HG02885 (cell line): Measurements from ENCODE around the gene DBN1.

Source experiments
- ATAC-seq: cut with Tn5 transposase; IDR thresholded peaks from one replicate; pipeline ENCODE4 v1.9.1; 2021; ENCODE audit warnings: mild to moderate bottlenecking; ENCODE audit not compliant: unreplicated experiment, poor library complexity

The DBN1 gene

DNA sequence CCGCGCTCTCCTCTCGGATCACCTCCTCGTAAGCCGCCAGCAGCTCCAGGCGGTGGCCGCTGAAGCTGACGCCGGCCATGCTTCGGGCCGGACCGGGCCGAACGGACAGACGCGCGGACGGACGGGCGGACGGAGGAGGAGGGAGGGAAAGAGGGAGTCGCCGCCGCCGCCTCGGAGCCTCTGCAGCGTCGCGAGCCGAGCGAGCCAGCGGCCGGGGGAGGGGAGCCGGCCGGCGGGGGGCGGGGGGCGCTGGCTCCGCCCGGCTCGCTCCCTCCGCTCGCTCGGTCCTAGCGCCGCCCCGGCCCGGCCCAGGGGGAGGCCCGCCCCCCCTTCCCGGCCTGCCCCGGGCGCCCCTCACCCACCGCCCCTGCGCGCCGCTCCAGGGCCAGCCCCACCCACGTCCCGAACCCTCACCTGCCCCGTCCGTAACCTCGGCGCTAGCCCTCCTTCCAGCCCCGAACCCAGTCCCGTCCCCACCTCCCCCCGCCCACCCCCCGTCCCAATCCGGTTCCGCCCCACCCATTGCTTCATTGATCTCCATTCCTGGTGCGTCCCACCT, at the start of gene DBN1:
TSS of gene DBN1 (minus strand) at position 192 of the 559 bp plus-strand sequence. CDS start at position 79, 113 bp downstream.
- no peak for ATAC-seq

DNA sequence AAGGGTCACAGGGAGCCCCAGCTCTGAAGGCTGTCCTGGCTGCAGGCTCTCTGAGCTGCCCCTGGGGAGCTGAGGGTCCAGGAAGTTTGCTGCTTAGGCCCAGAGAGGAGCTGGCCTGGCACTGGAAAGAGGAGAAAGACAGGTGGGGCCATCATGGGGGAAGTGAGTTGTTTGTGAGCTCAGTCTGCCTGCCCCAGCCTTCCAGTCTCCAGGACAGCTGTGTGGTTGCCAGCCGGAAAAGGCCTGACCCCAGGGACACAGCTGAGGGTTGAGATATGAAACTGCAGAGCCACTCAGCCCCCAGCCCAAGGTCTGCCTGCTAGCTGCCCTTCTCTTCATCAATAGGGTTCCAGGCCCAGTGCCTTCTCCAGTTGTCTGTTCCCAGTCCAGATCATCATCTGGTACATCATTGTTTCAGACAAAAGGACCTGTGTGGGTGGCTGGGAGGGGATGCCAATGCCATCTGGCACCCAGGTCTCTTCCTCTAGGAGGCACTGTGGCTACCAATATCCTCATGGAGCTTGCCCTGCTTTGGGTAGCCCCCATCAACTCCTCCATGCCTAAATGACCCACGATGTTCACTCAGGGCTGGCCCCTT, 47.6 kb upstream of the DBN1 start:
- ATAC-seq: no peak

DNA sequence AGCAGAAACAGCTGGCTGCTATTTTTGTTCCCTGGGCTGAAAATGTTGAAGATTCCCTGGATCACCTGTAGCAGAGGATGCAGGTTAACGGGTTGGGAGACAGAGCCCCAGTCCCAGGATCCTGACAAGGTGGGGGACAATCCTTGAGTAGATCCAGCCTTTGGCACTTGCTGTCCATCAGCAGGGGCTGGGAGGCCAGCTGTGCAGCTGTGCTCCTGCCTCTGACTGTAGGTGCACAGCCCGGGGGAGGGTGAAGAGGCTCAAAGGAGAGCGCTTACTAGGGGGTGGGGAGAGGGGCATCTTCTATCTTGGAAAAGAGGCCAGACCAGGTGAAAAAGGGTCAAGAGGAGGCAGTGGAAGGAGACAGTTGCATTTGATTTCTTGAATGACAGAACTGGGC, 46.8 kb upstream of the DBN1 start:
- ATAC-seq: no peak

DNA sequence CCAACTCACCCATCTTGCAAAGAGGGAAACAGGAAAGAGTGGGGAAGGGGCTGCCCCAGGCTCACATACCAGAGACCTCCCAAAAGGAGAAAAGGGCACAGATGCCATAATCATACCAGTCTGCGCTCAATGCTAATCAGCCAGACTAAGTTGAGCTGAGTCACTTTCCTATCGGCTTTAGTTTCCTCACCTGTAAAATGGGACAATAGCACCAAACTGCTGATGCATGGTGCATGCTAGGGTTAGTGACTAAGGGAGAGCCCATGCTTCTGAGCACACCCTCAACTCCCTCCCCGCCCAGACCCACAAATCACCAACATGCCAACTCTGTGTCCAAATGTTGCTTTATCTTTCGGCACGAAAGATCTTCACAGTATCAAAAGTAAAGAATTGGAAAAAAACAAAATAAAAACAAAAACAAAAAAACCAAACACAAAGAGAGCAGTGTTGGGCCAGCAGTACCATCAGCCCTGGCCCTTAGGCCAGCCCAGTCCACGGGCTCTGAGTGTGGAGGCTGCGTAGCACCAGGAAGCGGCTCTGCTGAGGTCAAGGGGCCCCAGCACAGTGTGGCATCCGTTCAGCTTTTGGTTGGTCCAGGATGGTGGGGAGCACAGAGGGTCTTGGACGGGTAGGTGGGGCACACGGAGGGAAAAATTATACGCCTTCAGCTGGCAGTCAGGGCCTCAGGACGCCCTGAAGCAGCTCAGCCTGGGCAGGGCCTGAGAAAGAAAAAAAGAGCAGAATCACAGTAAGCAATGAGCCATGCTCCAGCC, 46.2 kb upstream of the DBN1 start:
- ATAC-seq: no peak

DNA sequence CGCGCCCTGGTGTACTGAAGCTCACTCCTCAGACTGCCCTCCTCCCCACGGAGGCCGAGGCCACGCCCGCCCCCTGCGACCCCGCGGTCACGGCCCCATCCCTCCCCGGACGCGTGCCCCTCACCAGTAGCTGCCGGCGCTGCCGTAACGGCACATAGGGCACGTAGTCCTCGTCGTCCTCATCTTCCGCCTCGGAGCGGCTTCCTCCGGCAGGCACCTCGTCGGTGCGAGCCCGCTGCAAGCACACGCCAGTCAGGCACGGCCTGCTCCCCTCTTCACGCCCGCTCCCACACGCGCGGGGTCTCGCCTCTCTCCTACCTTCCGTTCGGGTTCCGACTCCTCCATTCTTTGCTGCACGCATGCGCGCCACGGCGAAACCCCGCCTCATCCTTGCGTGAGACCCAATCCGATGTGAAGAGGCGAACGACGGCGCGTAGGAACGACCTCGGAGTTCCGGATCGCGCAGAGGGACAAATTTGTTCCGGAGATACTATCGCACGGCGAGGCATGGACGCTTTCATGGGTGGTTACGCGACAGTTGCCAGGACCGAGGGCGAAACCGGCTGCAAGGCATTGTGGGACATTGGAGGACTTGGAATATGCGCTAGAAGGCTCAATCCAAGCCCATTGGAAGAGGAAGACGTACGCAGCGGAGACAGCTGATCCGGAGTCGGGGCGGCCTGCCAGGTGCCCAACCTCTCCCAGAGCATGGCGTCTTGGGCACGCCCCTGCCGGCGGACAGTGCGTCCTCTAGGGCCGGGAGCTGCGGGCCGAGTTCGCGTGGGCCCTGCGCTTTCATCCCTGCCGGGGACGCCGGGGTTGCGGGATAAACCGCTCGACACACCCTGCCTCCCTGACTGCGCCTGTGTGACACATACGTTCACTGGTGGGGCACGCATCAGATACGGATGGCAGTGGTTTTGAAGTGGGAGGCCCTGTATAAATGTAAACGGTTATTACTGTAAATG, 43.5 kb upstream of the DBN1 start, which contains the start of gene DDX41:
TSS of gene DDX41 (minus strand) at position 361 of the 968 bp plus-strand sequence. CDS start at position 345, 16 bp downstream.
- peak; percentile 82 for ATAC-seq

DNA sequence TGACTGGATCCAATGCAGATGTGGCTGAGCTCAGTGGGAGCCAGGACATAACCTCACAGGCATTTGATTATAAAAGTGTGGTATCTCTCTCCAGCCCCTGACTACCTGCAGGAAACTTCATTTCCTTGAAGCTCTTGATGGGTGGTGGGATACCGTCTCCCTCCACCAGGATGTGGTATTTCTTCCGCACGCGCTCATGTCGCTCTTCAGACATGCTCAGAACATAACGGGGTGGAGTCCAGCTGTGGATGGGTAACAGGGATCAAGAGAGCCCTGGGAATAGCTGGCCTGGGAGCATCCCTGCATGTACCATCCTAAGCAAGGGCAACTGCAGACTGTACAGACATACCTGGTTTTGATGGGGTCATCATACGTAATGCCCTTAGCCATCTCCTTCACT, 42.1 kb upstream of the DBN1 start:
- ATAC-seq: no peak

DNA sequence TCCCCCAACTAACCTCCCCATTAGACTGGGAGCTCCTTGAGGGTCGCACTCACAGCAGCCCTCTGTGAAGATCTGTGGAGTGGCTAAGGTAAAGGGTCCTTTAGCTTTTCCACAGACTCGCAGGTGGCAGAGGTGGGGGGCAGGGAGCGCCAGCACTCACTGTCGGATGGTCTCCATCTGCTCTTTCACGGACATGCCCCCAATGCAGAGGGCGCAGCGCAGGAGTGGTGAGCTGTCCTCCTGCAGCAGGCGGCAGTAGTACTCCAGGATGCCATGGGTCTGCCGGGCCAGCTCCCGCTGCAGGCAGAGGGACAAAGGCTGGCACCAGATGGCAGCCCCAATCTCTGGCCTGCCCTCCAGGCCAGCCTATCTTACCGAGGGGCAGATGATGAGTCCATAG, 41.1 kb upstream of the DBN1 start:
- no peak for ATAC-seq

DNA sequence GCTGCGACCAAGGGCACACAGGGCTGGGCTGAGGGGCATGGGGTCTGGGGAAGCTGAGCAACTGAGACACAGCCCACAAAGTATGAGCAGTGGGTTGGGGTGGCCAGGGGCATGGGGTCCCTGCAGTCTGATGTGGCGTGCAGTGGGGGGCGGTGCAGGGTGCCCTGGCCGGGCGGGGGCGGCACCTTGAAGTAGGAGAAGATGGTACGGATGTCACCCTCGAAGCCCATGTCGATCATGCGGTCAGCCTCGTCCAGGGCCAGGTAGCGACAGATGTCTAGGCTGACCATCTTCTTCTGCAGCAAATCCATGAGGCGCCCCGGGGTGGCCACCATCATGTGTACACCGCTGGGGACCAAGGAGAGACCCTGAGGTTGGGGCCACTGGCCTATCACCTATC, 40.1 kb upstream of the DBN1 start:
- ATAC-seq: no peak

DNA sequence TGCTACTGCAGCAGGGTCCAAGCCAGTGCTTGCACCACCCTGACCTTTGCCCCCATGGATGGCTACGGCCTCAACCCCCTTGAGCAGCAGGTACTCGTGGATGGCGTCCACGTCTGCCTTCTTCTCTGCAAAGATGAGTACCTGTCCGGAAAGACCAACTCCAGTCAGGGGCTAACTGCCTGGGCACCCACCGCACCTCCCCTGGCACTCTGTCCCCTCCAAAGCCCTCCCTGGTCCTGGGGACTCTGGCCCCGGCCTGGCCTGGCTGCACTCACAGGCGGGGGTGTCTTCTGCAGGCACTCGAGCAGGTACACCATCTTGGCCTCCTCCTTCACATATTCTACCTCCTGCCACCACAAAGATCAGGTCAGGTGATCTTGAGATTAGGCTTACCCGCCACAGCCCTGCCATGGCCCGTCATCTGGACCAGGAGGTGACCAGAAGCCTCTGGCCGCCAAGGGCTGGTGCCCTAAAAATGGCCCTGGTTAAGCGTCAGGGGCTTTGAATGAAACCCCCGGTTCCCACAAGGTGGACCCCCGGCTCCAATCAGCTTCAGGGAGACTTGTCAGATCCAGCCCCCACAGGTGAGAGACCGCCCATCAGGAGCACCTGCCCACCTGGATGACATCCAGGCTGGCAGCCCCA, 39.4 kb upstream of the DBN1 start:
- no peak for ATAC-seq

DNA sequence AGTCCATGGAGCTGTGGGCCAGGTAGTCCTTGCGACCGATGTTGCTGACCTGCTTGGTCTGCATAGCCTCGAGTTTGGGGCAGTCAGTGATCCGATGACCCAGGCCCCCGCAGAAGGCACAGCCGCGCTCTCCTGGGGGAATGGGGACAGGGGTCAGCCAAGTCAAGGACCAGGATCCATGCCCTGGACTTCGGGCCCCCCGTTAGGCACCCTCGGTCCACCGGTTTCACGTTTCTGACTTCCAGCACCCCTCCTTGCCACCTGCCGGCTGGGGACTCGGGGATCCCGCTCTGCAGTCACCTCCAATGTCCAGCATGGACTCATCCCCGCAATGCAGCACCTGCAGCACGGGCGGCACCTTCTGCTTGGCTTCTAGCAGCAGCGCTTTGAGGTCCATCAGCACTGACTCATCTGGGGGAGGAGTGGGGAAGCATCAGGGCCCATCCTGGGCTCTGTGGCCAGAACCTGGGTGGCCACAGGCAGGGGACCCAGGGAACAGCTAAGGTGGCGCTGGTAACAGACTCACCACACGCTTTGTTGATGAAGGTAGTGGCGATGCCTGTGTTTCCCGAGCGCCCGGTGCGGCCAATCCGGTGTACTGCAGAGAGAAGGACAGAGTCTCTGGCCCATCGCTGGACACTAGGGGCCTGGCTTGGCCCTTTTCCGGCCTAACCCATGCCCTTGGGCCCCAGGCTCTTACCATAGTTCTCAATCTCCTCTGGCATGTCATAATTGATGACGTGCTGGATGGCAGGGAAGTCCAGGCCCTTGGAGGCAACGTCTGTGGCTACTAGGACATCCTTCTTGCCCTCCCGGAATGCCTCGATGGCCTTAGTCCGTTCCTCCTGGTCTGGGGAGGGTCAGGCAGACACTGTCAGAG, 38.6 kb upstream of the DBN1 start:
- no peak for ATAC-seq

DNA sequence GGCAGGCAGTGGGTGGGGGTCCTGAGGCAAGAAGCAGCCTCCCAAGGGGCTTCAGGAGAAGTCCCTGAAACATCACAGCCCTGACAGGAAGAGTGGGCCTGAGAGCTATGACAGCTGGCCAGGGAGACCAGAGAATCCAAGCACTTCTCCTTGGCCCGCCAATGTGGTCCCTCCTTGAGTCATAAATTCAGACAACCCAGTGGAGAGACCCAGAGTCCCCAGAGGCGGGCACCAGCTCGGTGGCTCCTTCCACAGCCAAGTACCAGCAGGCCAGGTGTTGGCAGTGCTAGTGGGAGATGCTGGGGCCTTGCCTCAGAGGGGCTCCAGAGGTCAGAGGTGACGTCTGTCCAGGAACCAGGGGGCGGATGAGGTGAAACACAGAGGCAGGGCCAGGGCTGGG, 37.7 kb upstream of the DBN1 start:
- ATAC-seq: no peak

DNA sequence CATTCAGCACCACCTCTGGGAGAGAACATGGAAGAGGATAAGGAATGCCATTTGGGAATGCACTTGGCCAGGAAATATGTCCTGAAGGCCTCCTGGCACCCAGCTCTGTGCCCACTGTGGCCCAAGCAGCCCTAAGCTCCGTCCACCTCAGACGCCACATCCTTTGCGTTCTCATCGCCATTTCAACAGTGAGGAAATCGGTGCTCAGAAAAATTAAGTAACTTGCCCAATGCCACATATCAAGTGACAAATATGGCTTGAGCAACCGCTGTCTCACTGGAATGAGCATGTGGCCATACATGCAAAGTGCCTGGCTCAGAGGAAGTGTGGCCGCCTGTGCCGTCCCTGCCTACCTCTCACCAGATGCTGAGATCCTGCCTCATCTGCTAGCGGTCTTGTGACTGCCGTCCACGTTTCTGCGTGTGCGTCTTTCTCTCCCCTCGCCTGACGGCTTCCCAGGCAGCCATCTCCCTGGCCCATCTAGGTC, 37.2 kb upstream of the DBN1 start:
- peak; percentile 41 for ATAC-seq

DNA sequence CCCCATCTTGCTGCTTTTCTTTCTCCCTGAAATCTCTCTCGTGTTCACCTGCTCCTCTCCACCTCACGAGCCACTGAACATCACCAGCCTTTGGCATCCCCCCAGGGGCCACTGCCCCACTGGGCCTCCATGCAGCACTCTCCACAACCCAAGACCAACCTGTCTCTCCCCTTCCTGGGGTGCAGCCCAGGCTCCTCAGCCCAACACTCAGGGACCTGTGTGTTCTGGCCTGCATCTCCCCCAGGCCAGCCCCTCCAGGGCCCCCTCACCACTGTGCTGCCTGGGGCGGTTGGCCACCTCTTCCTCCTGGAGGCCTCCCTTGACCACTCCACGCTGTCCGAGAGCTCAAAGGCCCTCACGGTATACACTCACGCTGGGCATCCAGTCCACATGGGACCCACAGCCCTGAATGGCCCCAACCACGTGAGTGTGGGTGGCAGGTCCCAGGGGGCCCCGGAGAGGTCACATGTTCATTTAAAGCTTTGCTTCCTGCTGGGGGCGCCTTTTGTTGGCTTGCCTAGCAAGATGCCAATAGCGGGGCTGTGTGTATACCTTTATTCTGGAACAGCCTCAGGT, 36.6 kb upstream of the DBN1 start:
- ATAC-seq: peak; percentile 36

DNA sequence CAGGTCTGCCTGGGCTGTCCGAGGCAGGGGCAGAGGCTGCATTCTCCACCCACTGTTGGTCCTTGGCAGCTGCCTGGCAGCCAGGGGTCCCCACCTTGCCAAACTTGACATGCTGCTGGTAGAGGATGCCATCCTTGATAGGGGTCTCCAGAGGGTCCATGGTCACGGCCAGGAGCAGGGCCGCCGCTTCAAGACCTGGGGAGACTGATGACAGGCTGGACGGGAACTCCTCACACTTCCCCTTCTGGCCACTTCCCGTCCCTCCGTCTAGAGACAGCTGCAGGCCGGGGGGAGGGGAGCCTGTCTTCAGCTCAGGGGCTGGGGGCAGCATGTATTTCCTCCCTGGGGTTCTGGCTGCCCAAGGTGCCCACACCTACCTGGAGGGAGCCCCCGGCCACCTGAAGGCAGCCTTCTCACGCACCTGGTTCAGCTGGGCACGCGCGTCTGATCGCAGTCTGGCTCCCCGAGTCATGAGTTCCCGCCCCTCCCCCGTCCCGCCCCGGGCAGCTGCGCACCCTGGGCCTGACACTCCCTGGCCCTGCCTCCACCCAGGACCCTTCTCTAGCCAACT, 36.0 kb upstream of the DBN1 start, which contains the start of gene DOK3:
TSS of gene DOK3 (minus strand) at position 446 of the 571 bp plus-strand sequence. CDS start at position 160, 286 bp downstream.
- peak; percentile 39 for ATAC-seq

DNA sequence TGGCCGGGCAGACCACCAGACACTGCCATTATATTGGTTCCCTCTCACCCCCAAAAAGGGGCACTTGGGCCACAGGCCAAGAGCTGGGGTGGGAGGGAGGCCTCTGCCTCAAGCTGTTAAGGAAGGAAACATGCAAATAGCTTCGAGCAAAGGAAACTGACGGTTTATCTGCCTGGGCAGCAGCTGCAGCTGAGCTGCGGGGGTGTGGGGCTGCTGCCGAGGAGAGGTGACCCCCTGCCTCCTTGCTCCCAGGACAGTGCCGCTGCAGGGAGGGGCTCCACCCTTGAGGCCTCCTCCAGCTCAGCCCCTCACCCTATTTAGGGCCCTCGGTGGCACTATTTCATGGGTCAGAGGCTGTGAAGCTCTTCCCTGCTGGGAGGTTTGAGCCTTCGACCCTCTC, 35.4 kb upstream of the DBN1 start:
- ATAC-seq: peak; percentile 40

DNA sequence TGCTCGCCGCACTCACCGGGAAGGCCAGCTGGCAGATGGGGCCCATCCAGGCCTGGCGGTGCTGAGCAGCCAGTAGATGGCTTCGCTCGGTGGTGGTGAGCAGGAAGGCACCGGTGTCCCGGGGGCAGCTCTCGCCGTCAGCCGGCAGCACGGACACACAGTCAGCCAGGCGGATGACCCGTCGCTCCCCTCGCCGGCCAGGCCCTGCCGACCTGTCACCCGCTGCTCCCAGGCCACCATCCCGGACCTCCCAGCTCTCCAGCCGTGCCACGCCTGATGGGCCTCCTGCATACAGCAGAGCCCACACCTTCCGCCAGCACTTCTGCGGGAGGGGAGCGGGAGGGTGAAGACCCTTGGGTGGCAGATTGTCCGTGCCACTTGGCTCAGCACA, 34.8 kb upstream of the DBN1 start:
- no peak for ATAC-seq

DNA sequence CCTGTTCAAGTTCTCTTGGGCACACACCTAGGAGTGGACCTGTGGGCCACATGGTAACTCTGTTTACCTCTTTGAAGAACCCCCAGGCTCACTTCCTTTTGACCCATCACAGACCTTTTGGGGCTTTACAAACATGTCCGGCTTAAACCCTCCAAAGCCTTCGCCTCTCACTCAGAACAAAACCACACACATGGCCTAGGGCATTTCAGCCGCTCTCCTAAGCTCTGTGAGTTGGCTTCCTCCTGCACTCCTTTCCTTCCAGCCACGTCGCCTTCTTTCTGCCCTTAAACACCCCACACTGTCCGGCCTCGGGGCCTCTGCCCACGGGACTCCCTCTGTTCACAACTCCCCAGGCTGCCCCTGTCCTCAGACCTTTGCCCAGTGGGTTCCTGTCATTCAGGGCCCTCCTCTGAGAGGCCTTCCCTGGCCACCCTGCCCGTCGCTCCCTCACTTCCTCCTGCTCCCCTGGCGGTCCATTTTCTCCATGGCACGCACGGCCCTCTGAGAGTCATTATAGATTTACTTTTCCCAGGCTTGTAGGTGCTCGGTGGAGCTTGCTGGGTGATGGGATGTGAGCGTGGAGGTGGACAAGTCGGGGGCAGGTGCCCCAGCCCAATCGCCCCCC, 34.3 kb upstream of the DBN1 start:
- ATAC-seq: no peak

DNA sequence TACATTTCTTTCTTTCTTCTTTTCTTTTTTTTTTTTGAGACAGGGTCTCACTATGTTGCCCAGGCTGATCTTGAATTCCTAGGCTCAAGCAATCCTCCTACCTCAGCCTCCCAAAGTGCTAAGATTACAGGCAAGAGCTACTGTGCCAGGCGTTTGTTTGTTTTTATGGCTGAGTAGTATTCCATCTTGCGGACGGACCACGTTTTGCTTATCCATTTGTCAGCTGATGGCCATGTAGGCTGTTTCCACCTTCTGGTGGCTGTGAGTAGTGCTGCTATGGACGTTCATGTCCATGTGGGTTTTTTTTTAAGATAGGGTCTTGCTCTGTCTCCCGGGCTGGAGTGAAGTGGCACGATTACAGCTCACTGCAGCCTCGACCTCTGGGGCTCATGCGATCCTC, 33.7 kb upstream of the DBN1 start:
- no peak for ATAC-seq
